Adrenal gland (tissue), 5 donors: ENCODE data around the gene DCHS2.

Source experiments
- POLR2A ChIP-seq, 2 donors: fragments of 450-650 bp; IDR thresholded peaks; one replicate each; pipeline ENCODE4 v1.6.1; 2017; ENCODE audit warnings: antibody characterized with exemption in 2 of 2, mild to moderate bottlenecking in 2 of 2, moderate library complexity in 1 of 2
- TF ChIP-seq, protein P1 (sequence below), 6 experiments: fragments of 450-650 bp in 4 of 6; fragments of 200-600 bp in 2 of 6; sonication (generic) in 1 of 6; IDR thresholded peaks; 1 replicate in 5 of 6; 2 replicates in 1 of 6; pipeline versions ENCODE4 v1.5.1 to v1.8.0; 2016 to 2021; ENCODE audit warnings: antibody characterized with exemption in 6 of 6, mild to moderate bottlenecking in 2 of 6, moderate library complexity in 1 of 6
- donor health status: DM: no; HTN: no; CAD: no.

DNA sequence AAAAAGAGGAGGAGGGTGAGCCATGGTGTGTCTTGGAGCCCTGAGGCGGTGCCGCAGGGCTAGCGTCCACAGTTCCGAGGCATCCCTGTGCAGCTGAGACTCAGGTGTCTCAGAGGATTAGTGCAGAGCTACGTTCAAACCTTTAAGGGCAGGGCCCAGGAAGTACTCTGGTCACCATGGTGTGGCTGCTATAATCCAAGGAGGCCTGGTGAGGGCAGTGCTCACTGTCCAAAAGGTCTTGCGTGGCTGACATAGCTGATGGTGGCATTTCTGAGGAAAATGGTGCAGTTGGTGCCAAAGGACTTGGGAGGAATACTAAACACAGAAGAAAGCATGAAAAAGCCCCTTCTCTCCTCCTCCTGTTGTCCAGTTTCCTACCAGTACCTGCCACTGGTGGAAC lies 146.9 kb downstream of the DCHS2 start:
- TF ChIP-seq POLR2A (IDR thresholded peaks at IDR 0.05): no peak
- TF ChIP-seq, protein P1, sequence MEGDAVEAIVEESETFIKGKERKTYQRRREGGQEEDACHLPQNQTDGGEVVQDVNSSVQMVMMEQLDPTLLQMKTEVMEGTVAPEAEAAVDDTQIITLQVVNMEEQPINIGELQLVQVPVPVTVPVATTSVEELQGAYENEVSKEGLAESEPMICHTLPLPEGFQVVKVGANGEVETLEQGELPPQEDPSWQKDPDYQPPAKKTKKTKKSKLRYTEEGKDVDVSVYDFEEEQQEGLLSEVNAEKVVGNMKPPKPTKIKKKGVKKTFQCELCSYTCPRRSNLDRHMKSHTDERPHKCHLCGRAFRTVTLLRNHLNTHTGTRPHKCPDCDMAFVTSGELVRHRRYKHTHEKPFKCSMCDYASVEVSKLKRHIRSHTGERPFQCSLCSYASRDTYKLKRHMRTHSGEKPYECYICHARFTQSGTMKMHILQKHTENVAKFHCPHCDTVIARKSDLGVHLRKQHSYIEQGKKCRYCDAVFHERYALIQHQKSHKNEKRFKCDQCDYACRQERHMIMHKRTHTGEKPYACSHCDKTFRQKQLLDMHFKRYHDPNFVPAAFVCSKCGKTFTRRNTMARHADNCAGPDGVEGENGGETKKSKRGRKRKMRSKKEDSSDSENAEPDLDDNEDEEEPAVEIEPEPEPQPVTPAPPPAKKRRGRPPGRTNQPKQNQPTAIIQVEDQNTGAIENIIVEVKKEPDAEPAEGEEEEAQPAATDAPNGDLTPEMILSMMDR (IDR thresholded peaks at IDR 0.05): no peak
